Urothelium cell line (cell line): ENCODE measurements around the gene CCR3.
"Not testable (repeated sequence)": the region's sequence is repeated elsewhere in the genome, so short reads cannot be mapped to it uniquely, and the experiment has no call there.

Experiments used
- DNase-seq: peaks from one replicate; pipeline ENCODE4 v3.0.0; 2011; ENCODE audit warnings: low spot score, mixed read lengths
- FAIRE-seq: peaks from 2 replicates; lab custom pipeline; 2011; peaks lifted over from hg19 to GRCh38; lab: Jason Lieb, UNC

CCR3 gene

DNA sequence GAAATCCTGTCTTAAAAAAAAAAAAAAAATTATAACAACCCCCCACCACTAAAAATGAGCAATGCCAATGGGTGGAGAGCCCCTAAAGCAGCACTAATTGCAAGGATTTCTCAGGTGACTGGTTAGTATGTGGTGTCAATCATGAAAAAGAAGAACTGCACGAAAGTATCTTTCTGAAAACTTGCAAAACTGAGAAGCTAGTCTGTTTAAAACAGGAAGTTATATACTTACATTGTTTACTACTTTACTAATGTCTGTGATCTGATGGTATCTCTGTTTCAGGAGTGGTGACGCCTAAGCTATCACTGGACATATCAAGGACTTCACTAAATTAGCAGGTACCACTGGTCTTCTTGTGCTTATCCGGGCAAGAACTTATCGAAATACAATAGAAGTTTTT, at the start of gene CCR3:
CCR3 (plus strand) TSS at position 341 of the 400 bp plus-strand sequence. CDS start 22,699 bp downstream, outside the sequence.
- FAIRE-seq (no peak), DNase-seq (no peak)

DNA sequence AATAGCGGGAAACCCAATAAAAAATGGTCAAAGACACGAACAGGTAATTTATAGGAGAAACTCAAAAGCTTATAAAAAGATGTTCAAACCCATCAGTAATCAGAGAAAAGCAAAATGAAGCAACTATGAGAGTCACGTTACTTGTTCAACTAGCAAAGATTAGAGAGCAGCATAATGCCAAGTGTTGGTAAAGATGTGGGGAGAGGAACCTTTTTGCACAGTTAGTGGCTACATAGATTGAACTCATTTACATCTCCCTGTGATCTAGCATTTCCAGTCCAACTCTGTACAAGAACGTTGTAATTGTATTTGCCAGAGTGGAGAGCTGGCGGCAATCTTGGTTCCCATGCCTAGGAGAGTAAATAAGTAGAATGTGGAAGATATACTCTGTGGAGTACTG, 49.3 kb upstream of the CCR3 start:
- DNase-seq = no peak
- FAIRE-seq = no peak

- DNase-seq (no peak), FAIRE-seq (no peak)
Observed at GRCh38 chr3:46193436-46193835, 48.8 kb upstream of the CCR3 start.

DNA sequence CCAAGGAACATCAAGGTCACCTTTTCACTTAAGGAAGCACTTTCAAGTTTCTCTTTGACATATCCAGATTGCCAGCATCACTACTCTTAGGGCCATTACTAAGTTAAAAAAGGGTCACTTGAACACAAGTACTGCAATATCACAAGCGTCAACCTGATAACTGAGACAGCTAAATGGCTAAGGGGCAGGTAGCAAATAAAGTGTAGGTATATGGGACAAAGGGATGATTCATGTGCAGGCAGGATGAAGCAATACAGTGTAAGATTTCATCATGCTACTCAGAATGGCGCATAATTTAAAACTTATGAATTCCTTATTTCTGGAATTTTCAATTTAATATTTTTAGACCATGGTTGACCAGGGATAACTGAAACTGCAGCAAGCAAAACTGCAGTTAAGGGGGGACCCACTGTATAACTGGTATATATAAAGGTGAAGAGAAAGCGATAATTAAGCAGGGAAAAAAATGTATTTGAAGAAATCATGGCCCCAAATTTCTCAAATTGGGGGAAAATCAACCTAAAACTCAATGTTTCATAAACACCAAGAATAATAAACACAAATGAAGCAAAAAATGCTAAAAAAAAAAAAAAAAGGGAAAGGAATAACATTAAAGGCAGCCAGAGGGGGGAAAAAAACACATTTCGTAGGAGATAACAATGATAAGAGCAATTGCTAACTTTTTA, 47.2 kb upstream of the CCR3 start:
- DNase-seq (no peak), FAIRE-seq (no peak)

- FAIRE-seq (no peak), DNase-seq (no peak)
Observed at GRCh38 chr3:46196261-46196957, 45.9 kb upstream of the CCR3 start.

DNA sequence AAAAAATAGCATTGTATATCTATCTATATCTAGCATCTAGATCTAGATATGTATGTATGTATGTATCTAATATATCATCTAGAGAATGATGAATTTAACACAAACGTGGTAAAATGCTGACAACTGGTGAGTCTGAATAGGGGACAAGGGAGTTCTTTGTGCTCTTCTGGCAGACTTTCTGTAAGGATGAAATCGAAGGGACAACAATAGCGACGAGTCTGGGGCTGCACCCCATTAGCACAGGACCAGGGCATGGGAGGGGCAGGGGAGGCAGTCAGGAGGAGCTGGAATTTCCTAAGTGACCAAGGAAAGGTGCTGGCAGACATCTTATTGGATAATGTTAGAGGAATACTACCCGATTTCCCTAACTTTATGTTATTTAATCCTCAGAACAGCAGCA, 42.0 kb upstream of the CCR3 start:
- no peak for DNase-seq
- FAIRE-seq = no peak

- no peak for FAIRE-seq
- DNase-seq = no peak
Observed at GRCh38 chr3:46200790-46201189, 41.5 kb upstream of the CCR3 start.

DNA sequence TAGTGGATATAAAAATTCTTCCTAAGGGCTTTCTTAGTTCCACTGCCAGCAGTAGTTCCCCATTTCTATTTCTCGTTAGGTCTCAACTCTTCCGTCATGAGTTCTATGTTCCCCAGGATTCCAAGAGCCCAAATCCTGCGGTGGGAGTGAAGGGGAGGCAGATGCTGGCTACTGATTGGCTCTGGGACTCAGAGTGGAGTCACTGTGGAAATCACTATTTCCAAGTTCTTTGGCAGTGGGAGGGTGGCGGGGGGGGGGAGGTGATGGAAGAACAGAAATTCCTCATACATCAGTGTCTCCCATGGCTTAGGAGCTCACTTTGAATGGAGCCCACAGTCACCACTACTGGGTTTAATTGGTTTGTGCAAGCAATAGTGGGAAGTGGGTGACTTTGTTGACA, 39.7 kb upstream of the CCR3 start:
- no peak for FAIRE-seq
- no peak for DNase-seq

DNA sequence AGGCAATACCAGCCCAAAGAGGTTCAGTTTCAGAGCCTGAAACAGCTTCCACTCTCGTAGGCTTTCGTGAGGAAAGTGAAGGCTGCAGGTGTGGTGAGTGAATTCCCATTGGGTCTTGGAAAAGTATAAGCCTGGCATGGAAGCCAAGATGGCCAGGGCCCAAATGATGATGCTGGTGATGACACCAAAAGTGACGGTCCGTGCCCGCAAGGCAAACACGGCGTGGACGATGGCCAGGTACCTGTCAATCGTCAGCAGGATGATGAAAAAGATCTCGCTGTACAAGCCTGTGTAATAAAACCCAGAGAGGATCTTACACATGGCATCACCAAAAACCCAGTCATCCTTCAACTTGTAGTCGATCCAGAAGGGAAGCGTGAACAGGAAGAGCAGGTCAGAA, 38.6 kb upstream of the CCR3 start:
- FAIRE-seq = no peak
- no peak for DNase-seq

DNA sequence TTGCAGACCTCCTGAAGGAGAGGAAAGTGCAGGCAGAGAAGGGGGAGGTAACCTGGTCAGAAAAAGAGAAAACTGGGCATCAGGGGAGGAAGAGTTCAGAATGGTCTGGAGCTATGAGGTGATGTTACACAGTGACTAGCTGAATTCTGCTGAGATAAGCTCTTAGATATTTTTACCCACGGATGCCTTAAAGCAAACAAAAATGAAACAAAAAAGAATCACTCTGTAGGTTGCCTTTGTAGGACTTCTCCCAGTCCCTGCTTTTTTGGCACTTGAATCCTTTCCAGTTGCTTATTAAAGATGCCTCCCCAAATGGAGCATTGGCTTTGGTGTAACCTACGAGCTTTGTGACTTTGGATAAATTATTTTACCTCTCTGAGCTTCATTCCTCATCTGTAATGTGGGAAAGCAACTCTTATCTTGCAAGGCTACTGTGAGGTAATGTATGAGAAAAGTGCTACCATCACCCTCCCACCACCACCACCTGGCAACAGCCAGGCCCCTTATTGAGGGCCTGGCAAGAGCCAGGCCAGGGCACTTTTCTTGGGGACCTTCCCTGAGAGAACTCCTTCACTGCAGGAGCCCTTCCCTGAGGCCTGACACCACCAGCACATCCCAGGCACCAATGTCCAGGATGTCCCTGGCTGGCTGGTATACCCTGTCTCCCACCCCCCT, 36.8 kb upstream of the CCR3 start:
- FAIRE-seq (no peak), DNase-seq (no peak)

GRCh38 chr3:46206282-46207015, 35.8 kb upstream of the CCR3 start:
- FAIRE-seq = peak; percentile 27
- DNase-seq = no peak

GRCh38 chr3:46207514-46207913, 34.7 kb upstream of the CCR3 start:
- FAIRE-seq, DNase-seq: not testable (repeated sequence)

- peak; percentile 39 for DNase-seq
- no peak for FAIRE-seq
Observed at GRCh38 chr3:46208167-46208704, 34.0 kb upstream of the CCR3 start, which contains the start of gene CCR1. CCR1 (minus strand) TSS chr3:46208313; CDS start chr3:46204313, 4,000 bp downstream.

DNA sequence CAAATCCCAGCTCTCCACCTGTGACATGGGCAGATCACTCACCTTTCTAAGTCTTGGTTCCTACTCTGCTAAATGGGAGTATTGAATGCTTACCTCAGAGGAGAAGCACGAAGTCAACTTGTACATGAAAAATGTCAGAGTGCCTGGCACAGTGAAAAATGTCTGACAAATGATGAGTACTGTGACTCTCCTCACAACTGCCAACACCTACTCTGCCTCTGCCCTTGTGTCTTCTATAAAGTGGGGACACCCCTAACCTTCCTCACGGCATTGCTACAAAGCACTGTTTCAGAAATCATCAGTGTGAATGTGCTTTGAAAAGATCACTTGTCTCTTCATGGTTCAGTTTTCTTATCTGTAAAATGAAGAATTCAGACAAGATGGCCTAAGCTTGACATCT, 33.2 kb upstream of the CCR3 start:
- DNase-seq (no peak), FAIRE-seq (no peak)

- no peak for FAIRE-seq
- DNase-seq = no peak
Observed at GRCh38 chr3:46209746-46210470, 32.4 kb upstream of the CCR3 start.

- DNase-seq (no peak), FAIRE-seq (no peak)
Observed at GRCh38 chr3:46212101-46212500, 30.2 kb upstream of the CCR3 start.

DNA sequence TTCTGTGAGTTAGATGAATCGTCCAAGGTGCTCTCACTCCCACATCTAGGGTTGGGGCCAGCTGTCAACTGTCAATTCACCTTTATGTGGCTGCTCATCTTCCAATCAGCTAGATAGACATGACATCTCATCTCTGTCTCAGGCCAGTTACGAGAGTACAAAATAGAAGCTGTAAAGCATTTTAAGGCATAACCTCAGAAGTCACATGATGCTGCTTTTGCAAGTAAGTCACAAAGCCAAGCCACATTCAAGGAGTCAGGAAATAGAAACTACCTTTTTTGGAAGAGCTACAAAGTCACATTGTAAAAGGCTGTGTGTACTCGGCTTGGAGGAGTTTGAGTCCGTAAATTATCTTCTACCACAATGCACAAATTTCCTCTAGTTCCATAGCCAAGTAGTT, 29.1 kb upstream of the CCR3 start:
- DNase-seq = no peak
- no peak for FAIRE-seq

GRCh38 chr3:46214751-46215352, 27.4 kb upstream of the CCR3 start:
- FAIRE-seq (no peak), DNase-seq (no peak)

DNA sequence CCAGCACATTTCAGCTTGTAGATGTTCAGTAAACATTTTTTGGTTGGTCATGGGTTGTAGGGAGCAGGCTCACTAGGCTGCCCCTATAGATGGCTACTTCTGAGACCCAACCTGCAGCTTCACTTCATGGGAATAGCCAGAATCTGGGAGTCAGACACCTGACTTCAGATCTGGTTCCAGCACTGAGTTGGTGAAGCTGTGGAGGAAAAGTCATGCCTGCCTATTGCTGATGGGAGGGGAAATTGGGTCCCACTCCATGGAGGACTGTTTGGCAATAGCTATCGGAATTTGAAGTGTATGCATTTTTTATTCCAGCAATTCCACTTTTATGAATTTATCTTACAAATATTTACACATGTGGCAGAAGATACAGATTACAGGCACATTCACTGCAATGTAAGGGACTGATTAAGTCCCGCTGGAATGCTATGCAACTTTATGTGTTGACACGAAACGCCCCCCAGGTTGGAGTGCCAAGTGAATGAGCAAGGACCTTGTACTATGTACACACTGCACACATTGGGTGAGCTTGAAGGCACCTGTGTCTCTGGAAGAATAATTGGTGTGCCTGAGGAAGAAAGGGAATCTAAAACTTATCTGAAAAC, 26.3 kb upstream of the CCR3 start:
- no peak for FAIRE-seq
- no peak for DNase-seq
